GM21737 (cell line): ENCODE data around the gene SLC22A25.
"Not testable (repeated sequence)": the region's sequence is repeated elsewhere in the genome, so short reads cannot be mapped to it uniquely, and the experiment has no call there.

Experiments
- ATAC-seq: cut with Tn5 transposase; IDR thresholded peaks from one replicate; pipeline ENCODE4 v1.9.1; 2021; ENCODE audit warnings: mild to moderate bottlenecking, moderate library complexity; ENCODE audit not compliant: unreplicated experiment

Gene SLC22A25

DNA sequence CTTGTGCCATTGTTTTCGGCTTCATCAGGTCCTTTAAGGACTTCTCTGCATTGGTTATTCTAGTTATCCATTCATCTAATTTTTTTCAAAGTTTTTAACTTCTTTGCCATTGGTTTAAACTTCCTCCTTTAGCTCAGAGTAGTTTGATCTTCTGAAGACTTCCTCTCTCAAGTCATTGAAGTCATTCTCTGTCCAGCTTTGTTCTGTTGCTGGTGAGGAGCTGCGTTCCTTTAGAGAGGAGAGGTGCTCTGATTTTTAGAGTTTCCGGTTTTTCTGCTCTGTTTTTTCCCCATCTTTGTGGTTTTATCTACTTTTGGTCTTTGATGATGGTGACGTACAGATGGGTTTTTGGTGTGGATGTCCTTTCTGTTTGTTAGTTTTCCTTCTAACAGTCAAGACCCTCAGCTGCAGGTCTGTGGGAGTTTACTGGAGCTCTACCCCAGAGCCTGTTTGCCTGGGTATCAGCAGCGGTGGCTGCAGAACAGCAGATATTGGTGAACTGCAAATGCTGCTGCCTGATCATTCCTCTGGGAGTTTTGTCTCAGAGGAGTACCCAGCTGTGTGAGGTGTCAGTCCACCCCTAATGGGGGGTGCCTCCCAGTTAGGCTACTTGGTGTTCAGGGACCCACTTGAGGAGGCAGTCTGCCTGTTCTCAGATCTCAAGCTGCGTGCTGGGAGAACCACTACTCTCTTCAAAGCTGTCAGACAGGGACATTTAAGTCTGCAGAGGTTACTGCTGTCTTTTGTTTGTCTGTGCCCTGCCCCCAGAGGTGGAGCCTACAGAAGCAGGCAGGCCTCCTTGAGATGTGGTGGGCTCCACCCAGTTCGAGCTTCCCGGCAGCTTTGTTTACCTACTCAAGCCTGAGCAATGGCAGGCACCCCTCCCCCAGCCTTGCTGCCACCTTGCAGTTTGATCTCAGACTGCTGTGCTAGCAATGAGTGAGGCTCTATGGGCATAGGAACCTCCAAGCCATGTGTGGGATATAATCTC, 7.6 kb downstream of the SLC22A25 start:
- ATAC-seq: not testable (repeated sequence)

DNA sequence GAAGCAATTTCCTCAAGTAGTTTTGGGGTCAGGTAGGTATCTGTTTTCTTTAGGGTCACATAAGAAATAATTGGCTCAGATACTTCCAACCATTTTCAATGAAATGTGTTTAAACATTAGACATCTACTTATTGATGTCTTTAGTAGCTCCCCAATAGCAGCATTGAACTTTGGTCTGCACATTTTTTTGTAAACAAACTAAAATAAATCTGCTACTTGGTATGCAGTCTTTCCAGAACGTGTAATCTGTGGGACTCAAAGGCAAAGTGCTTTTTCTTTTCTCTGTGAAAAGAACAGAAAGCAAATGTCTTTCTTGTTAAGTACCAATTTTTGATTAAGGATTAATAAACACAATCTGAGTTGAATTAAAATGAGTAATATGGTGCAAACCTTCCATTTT, 13.6 kb downstream of the SLC22A25 start:
- no peak for ATAC-seq

DNA sequence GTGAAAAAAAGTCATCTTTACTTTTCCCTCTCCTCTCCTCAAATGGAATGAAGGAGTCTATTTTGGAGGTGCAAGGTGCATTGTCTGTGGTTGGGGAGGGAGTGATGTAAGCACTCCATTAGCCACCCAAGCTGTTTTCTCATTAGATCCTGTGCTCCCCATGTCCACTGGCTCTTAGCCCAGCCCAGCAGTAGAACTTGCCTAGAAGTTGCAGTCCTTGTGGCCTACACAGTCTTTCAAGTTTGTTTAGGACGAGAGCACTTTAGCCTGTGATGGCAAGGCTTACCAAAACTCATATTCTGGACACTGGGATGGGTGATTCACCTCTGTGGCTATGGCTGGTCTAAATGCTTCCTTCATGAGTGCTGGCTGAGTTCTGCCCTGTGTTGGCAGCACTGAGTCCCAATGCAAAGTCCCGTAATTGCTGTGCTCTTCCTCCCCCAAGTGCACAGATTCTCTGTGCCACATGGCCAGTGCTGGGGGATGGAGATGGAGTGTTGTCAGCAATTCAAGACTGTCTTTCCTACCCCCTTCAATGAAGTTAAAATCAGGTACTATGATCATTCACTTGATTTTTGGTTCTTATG, 15.8 kb downstream of the SLC22A25 start:
- no peak for ATAC-seq

DNA sequence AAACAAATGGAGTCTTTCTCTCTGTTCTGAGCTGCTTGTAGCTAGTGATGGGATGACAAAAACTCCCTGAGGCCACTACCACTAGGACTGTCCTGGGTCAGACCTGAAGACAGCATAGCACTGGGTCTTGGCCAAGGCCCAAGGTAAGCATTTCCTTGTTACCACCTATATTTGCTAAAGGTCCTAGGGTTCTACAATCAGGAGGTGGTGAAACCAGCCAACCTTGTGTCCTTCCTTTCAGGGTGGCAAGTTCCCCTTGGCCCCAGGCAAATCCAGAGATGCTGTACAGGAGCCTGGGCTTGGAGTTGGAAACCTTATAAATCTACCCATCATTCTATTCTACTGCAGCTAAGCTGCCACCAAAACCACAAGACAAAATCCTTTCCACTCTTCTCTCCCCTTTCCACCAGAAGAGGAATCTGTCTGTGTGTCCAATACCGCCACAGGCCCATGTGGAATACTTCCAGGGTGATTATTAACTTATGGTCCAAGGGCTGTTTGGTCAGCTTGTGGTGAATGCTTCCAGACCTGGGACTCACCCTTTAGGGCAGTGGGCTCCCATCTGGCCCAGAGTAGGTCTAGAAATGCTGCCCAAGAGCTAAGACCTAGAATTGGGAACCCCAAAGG, 16.8 kb downstream of the SLC22A25 start:
- ATAC-seq: no peak

DNA sequence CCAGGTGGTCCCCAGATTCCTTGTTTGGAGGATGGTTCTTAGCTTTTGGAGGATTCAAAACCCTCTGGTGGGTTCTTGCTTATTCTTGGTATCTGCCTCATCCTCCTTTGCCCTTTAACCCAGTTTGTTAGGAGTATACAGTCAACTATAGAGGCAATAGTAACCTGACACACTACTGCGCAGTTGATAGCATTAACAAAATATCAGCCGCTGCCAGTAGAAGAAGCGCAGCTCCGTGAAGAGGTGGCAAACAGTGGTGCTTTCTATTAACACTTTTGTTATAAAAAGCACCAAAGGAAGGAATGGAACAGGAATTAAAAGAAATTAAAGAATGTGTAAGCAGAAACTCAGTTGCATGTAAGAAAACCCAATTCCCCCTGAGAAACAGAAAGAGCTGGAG, 29.3 kb downstream of the SLC22A25 start:
- ATAC-seq: no peak

- ATAC-seq: no peak
Measured at GRCh38 chr11:63212742-63213141, 30.7 kb downstream of the SLC22A25 start.

- no peak for ATAC-seq
Measured at GRCh38 chr11:63210111-63210510, 33.3 kb downstream of the SLC22A25 start.
